GM10266 (cell line): ENCODE results near the gene FDXR.

Experiments used
- DNase-seq: peaks from one replicate; pipeline ENCODE4 v3.0.0; 2012; ENCODE audit errors: extremely low spot score
- TF ChIP-seq, protein P1 (sequence below): IDR thresholded peaks from 2 replicates; pipeline ENCODE4 v1.5.1; 2012; ENCODE audit warnings: mild to moderate bottlenecking, low read depth; ENCODE audit not compliant: control insufficient read depth, insufficient read depth; ENCODE audit errors: missing control alignments

Gene FDXR

DNA sequence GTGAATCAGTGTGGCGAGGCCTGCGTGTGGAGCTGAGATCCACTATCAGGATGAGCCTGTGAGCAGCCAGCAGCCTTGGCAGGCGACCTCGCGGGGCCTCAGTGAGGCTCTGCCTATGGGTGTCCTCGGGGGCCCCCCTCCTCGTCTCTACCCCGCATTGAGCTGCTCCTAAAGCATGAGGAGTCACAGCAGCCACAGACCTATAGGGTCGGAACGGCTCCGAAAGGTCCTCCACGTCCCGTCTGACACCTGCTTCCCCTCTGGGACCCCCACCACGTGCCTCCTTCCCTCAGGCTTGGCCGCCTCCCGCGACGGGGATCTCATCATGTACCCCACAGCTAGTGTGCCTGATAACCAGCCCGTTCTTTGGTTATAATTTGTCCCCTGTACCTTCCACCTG is 41.9 kb downstream of the FDXR start:
- no peak for DNase-seq
- TF ChIP-seq, protein P1, sequence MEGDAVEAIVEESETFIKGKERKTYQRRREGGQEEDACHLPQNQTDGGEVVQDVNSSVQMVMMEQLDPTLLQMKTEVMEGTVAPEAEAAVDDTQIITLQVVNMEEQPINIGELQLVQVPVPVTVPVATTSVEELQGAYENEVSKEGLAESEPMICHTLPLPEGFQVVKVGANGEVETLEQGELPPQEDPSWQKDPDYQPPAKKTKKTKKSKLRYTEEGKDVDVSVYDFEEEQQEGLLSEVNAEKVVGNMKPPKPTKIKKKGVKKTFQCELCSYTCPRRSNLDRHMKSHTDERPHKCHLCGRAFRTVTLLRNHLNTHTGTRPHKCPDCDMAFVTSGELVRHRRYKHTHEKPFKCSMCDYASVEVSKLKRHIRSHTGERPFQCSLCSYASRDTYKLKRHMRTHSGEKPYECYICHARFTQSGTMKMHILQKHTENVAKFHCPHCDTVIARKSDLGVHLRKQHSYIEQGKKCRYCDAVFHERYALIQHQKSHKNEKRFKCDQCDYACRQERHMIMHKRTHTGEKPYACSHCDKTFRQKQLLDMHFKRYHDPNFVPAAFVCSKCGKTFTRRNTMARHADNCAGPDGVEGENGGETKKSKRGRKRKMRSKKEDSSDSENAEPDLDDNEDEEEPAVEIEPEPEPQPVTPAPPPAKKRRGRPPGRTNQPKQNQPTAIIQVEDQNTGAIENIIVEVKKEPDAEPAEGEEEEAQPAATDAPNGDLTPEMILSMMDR, result no peak

DNA sequence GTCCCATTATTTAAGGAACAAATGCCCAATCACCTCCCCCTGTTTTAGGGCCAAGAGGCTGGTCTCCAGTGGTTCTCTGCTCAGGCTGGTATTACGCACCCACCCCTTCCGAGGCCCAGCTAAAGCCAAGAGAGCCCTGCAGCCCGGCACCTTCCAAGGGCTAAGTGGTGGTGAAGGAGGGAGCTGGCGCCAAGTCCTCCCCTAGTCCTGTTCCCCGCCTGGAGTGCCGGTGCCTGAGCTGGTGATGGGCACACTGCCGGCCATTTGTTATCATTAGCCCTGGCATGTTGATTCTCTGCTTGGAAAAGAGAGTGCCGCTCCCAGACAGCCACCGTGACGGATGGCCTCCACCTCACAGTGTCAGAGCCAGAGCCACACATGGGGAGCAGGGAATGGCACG is 45.0 kb downstream of the FDXR start:
- no peak for DNase-seq
- TF ChIP-seq, protein P1, result no peak

DNA sequence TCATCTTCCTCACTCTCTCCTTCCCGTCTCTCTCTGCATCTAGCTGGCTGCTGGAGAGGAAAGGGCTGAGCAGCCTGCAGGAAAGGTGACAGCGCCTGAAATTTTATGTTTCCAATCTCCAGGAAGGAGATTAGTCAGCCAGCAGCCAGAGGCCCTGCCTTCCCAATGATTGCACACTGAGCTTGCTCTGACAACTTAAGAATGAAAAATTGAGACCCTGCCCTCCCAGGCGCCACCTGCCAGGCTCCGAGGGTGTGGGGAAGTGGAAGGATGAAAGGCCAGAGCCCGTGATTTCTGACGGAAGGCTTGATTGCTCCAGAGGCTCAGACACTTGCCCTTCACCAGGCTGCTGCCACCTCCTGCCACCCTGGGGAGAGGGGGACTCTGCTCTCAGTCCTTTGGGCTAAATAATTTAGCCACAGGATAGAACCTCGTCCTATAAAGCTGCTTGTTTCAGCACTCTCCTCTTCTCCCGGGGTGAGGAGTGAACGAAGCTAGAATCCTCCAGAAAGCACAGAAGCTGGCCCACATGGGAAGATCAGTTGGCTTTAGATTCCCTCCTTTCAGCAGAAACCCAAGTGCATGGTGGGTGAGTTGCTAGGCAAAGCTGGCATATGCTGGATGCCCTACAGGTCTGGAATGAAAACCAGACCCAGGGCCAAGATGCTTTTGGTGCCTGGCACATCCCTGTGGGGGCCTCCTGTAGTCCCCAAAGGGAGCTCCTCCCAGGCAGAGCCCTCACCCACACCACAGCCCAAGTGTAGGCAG is 46.7 kb downstream of the FDXR start:
- TF ChIP-seq, protein P1, result no peak
- DNase-seq, result no peak

DNA sequence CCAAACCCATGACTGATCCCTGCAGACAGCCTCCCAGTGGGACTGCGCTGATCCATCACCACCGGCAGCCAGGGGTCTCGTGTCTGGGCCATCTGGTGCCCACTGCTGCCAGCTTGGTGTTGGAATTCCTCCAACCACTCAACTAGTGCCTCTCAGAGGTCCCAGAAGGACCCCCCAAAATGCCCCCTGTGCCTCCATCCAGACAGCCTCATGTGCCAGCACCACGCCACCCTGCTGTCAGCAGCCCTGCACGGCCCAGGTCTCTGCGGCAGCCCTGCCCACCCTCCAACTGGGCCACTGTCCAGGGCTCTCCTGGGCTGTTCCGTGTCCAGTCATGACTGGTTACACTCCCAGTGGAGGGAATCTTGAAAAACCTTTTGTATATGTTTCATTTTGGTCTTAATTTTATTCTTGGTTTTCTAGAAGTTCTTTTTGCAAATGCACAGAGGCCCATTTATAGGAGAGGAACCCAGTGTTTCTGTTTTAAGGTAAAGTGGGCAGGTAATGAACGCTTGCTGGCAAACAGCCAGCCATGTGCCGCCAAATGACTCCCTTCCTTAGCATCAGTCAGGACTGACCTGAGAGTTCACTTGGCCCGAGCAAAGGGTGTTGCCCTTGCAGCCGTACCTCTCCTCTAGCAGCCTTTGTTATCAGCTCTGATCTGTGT is 47.7 kb downstream of the FDXR start:
- TF ChIP-seq, protein P1, result no peak
- DNase-seq, result no peak

DNA sequence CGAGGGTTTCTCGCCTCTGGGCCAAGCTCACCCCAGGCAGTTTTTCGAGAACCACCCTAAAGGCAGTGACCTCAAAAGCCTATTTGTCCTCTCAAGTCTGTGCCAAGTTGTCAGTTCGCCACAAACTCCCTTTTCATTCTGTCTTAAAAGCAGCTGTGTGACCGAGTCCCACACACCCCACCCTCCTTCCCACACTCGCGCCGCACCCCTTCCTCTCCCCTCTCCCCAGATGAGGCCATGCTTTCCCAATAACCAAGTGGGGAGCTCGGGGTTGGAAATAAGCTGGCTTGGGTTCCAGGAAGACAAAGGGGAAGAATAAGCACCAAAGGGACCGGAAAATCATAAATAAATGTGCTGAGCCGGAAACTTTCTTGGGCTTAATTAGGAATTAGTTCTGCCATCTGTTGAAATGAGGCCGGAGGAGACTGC is 49.8 kb downstream of the FDXR start:
- TF ChIP-seq, protein P1, result no peak

DNA sequence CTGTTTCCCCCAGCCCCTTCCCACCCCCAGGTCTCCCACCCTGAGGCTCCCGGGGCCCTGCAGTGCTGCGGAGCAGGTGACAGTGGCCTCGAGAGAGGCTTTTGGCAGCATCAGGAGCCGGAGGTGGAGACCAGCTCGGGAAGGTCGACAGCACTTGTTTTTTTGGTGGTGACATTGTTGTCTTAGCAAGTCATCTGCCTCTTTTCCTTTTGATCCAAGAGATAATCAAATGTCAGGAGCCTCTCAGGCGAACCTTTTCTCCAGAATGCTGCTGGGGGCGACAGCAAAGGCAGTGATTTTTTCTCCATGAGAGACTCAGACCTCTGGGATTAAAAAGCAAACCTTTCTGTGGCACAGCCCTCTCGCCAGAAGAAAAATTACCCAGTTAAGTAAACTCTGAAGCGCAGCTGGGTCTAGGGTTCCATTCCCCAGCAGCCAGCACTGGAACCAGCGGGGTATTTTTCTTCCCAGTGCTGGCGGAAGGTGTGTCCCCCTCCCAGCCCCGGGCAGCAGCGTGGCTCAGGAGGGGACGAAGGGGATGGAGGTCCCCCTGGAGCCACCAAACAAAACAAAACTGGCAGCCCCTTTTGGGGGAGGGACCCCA is 50.4 kb downstream of the FDXR start:
- TF ChIP-seq, protein P1, result no peak
- no peak for DNase-seq

More for the DNA sequence above, 49.8 kb downstream of the FDXR start:
- DNase-seq, result no peak
